ENCODE results near the gene DNAJC27.
A peak's percentile ranks its signal among the peaks of the same experiment; 100 is the strongest.

DNAJC27 gene

GRCh38 chr2:24925815-24926214 lies 45.9 kb downstream of the DNAJC27 start:
- no peak for DNase-seq (ENCODE audit: low read depth)

GRCh38 chr2:24924732-24925131 lies 47.0 kb downstream of the DNAJC27 start:
- no peak for DNase-seq (ENCODE audit: low read depth)

GRCh38 chr2:24924266-24924665 lies 47.5 kb downstream of the DNAJC27 start:
- no peak for DNase-seq (ENCODE audit: low read depth)

- no peak for DNase-seq (ENCODE audit: low read depth)
Observed at GRCh38 chr2:24923106-24923505, 48.6 kb downstream of the DNAJC27 start.

- DNase-seq (ENCODE audit: low read depth), result no peak
Observed at GRCh38 chr2:24922556-24922955, 49.2 kb downstream of the DNAJC27 start.

- no peak for DNase-seq (ENCODE audit: low read depth)
Observed at GRCh38 chr2:24920809-24921441, 50.8 kb downstream of the DNAJC27 start.

GRCh38 chr2:24920098-24920808 lies 51.5 kb downstream of the DNAJC27 start, which contains the start of gene ADCY3:
Gene ADCY3, minus strand, starts transcription at chr2:24920237. Its CDS starts 1,250 bp downstream, at chr2:24918987.
- DNase-seq (ENCODE audit: low read depth), result peak; percentile 45

GRCh38 chr2:24919506-24920097 lies 52.2 kb downstream of the DNAJC27 start:
- peak; percentile 6 for DNase-seq (ENCODE audit: low read depth)

GRCh38 chr2:24919037-24919505 lies 52.7 kb downstream of the DNAJC27 start:
- peak; percentile 35 for DNase-seq (ENCODE audit: low read depth)

GRCh38 chr2:24918326-24919036 lies 53.3 kb downstream of the DNAJC27 start:
- no peak for DNase-seq (ENCODE audit: low read depth)

GRCh38 chr2:24917731-24918325 lies 53.9 kb downstream of the DNAJC27 start:
- no peak for DNase-seq (ENCODE audit: low read depth)

- DNase-seq (ENCODE audit: low read depth), result peak; percentile 13
Observed at GRCh38 chr2:24917086-24917485, 54.7 kb downstream of the DNAJC27 start.

GRCh38 chr2:24915796-24916195 lies 56.0 kb downstream of the DNAJC27 start:
- DNase-seq (ENCODE audit: low read depth), result no peak

- DNase-seq (ENCODE audit: low read depth), result no peak
Observed at GRCh38 chr2:24915175-24915574, 56.6 kb downstream of the DNAJC27 start.

- no peak for DNase-seq (ENCODE audit: low read depth)
Observed at GRCh38 chr2:24914713-24915112, 57.0 kb downstream of the DNAJC27 start.

- no peak for DNase-seq (ENCODE audit: low read depth)
Observed at GRCh38 chr2:24913911-24914310, 57.8 kb downstream of the DNAJC27 start.

GRCh38 chr2:24912986-24913385 lies 58.8 kb downstream of the DNAJC27 start:
- no peak for DNase-seq (ENCODE audit: low read depth)

GRCh38 chr2:24912523-24912922 lies 59.2 kb downstream of the DNAJC27 start:
- DNase-seq (ENCODE audit: low read depth), result no peak

GRCh38 chr2:24910245-24910644 lies 61.5 kb downstream of the DNAJC27 start:
- DNase-seq (ENCODE audit: low read depth), result no peak

GRCh38 chr2:24909555-24910177 lies 62.1 kb downstream of the DNAJC27 start:
- no peak for DNase-seq (ENCODE audit: low read depth)

GRCh38 chr2:24908461-24908901 lies 63.3 kb downstream of the DNAJC27 start:
- DNase-seq (ENCODE audit: low read depth), result no peak

GRCh38 chr2:24907116-24907515 lies 64.6 kb downstream of the DNAJC27 start:
- DNase-seq (ENCODE audit: low read depth), result no peak

All from stimulated activated CD8-positive, alpha-beta memory T cell treated with anti-CD3 and anti-CD28 coated beads, Interleukin-12 subunit alpha, Interleukin-12 subunit beta, amount 100 ng/mL, for 4 hours (primary cell).